ENCODE results near the gene ZNF260. TPM values are rescaled to one million over a fixed set of nuclear protein-coding genes. Genes with fewer than 3 reads are reported as not detected.

The ZNF260 gene
- total and polyA plus RNA-seq, 2 of the 13 experiments (the other 11 are each of a cell fraction or from before 2014, with no cell fraction given): 2.8 to 10.5 TPM

DNA sequence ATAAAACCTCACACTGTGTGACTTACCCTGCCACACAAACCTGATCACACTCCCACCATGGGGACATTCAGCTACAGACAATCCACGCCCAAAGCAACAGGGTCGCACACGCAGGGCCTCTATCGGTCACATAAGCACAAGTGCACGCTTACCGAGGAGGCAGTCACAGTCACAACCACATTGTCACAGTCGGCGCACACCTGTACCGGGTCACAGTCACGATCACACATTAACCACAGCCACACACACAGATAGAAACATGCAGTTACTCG, 39.3 kb downstream of the ZNF260 start (continued):
- TF ChIP-seq GTF2F1 (IDR thresholded peaks at IDR 0.05; ENCODE audit: low read length) (no peak), ZNF549 (CRISPR knock-in tag; IDR thresholded peaks at IDR 0.05) (no peak), ZNF333 (CRISPR knock-in tag; IDR thresholded peaks at IDR 0.05; ENCODE audit: borderline replicate concordance) (no peak), ZKSCAN1 (IDR thresholded peaks at IDR 0.05; ENCODE audit: low read length) (no peak), TBX2 (CRISPR knock-in tag; IDR thresholded peaks at IDR 0.05; ENCODE audit: borderline replicate concordance) (no peak), ZNF782 (CRISPR knock-in tag; IDR thresholded peaks at IDR 0.05; ENCODE audit: borderline replicate concordance) (0 out of 2 replicates have a peak, but pooled peaks have one; percentile 59), REXO4 (CRISPR knock-in tag; IDR thresholded peaks at IDR 0.05; ENCODE audit: borderline replicate concordance) (no peak), ADNP (CRISPR knock-in tag; IDR thresholded peaks at IDR 0.05) (no peak), RBM22 (optimal IDR thresholded peaks at IDR 0.05; ENCODE audit: low read length) (no peak), ZNF30 (CRISPR knock-in tag; IDR thresholded peaks at IDR 0.05) (no peak; the same call in 1 of the 2 replicates), MXD4 (CRISPR knock-in tag; IDR thresholded peaks at IDR 0.05) (no peak), SYNCRIP (IDR thresholded peaks at IDR 0.05; ENCODE audit: insufficient read depth, low read depth, low read length) (no peak), HMG20A (CRISPR knock-in tag; IDR thresholded peaks at IDR 0.05; ENCODE audit: borderline replicate concordance) (no peak), MIER3 (CRISPR knock-in tag; IDR thresholded peaks at IDR 0.05; ENCODE audit: borderline replicate concordance) (0 out of 2 replicates have a peak, but pooled peaks have one; percentile 16), ZBTB21 (CRISPR knock-in tag; IDR thresholded peaks at IDR 0.05) (no peak), NR2C2 (CRISPR knock-in tag; IDR thresholded peaks at IDR 0.05; ENCODE audit: borderline replicate concordance) (no peak), TOE1 (CRISPR knock-in tag; IDR thresholded peaks at IDR 0.05) (no peak), ZNF264 (CRISPR knock-in tag; IDR thresholded peaks at IDR 0.05) (no peak), GPN1 (CRISPR knock-in tag; IDR thresholded peaks at IDR 0.05; ENCODE audit: borderline replicate concordance) (no peak), GLI4 (CRISPR knock-in tag; IDR thresholded peaks at IDR 0.05; ENCODE audit: borderline replicate concordance) (no peak), MBD4 (IDR thresholded peaks at IDR 0.05; ENCODE audit: borderline replicate concordance, low read length) (no peak)
- TF ChIP-seq, protein P1, sequence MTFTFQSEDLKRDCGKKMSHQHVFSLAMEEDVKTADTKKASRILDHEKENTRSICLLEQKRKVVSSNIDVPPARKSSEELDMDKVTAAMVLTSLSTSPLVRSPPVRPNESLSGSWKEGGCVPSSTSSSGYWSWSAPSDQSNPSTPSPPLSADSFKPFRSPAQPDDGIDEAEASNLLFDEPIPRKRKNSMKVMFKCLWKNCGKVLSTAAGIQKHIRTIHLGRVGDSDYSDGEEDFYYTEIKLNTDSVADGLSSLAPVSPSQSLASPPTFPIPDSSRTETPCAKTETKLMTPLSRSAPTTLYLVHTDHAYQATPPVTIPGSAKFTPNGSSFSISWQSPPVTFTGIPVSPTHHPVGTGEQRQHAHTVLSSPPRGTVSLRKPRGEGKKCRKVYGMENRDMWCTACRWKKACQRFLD (CRISPR knock-in tag; IDR thresholded peaks at IDR 0.05; ENCODE audit: borderline replicate concordance): no peak
- TF ChIP-seq, protein P2, sequence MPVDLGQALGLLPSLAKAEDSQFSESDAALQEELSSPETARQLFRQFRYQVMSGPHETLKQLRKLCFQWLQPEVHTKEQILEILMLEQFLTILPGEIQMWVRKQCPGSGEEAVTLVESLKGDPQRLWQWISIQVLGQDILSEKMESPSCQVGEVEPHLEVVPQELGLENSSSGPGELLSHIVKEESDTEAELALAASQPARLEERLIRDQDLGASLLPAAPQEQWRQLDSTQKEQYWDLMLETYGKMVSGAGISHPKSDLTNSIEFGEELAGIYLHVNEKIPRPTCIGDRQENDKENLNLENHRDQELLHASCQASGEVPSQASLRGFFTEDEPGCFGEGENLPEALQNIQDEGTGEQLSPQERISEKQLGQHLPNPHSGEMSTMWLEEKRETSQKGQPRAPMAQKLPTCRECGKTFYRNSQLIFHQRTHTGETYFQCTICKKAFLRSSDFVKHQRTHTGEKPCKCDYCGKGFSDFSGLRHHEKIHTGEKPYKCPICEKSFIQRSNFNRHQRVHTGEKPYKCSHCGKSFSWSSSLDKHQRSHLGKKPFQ (CRISPR knock-in tag; IDR thresholded peaks at IDR 0.05; ENCODE audit: insufficient replicate concordance): no peak
- TF ChIP-seq, protein P3, sequence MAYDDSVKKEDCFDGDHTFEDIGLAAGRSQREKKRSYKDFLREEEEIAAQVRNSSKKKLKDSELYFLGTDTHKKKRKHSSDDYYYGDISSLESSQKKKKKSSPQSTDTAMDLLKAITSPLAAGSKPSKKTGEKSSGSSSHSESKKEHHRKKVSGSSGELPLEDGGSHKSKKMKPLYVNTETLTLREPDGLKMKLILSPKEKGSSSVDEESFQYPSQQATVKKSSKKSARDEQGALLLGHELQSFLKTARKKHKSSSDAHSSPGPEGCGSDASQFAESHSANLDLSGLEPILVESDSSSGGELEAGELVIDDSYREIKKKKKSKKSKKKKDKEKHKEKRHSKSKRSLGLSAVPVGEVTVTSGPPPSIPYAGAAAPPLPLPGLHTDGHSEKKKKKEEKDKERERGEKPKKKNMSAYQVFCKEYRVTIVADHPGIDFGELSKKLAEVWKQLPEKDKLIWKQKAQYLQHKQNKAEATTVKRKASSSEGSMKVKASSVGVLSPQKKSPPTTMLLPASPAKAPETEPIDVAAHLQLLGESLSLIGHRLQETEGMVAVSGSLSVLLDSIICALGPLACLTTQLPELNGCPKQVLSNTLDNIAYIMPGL (CRISPR knock-in tag; IDR thresholded peaks at IDR 0.05; ENCODE audit: borderline replicate concordance in 1 of 2, low read depth in 1 of 2): peak in 1 of 2 experiments; percentile 6; a peak in 1 of 4 replicates
- TF ChIP-seq, protein P4, sequence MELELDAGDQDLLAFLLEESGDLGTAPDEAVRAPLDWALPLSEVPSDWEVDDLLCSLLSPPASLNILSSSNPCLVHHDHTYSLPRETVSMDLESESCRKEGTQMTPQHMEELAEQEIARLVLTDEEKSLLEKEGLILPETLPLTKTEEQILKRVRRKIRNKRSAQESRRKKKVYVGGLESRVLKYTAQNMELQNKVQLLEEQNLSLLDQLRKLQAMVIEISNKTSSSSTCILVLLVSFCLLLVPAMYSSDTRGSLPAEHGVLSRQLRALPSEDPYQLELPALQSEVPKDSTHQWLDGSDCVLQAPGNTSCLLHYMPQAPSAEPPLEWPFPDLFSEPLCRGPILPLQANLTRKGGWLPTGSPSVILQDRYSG (CRISPR knock-in tag; IDR thresholded peaks at IDR 0.05): no peak
- TF ChIP-seq, protein P5, sequence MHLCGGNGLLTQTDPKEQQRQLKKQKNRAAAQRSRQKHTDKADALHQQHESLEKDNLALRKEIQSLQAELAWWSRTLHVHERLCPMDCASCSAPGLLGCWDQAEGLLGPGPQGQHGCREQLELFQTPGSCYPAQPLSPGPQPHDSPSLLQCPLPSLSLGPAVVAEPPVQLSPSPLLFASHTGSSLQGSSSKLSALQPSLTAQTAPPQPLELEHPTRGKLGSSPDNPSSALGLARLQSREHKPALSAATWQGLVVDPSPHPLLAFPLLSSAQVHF (CRISPR knock-in tag; IDR thresholded peaks at IDR 0.05): peak; percentile 50; the same call in 1 of the 2 replicates

Measured in HepG2 (cell line).